ENCODE data around the gene KCTD17.

The KCTD17 gene

GRCh38 chr22:37051391-37052385 lies at the start of gene KCTD17:
TSS of gene KCTD17 (plus strand) at chr22:37051742. CDS start at chr22:37051761, 19 bp downstream.
- no peak for DNase-seq (ENCODE audit: low read depth)
- no peak for TF ChIP-seq CTCF (IDR thresholded peaks at IDR 0.05; ENCODE audit: low read depth, low read length, missing control alignments)
- peak within 1 kb of the TSS; percentile 72 for H3K4me3 ChIP-seq (ENCODE audit: low read depth, low read length)

GRCh38 chr22:37001826-37002225 lies 49.7 kb upstream of the KCTD17 start:
- H3K4me3 ChIP-seq (ENCODE audit: low read depth, low read length) = no peak overlapping the region
- TF ChIP-seq CTCF (IDR thresholded peaks at IDR 0.05; ENCODE audit: low read depth, low read length, missing control alignments) = no peak
- no peak for DNase-seq (ENCODE audit: low read depth)

GRCh38 chr22:37002633-37003032 lies 48.9 kb upstream of the KCTD17 start:
- DNase-seq (ENCODE audit: low read depth) = no peak
- TF ChIP-seq CTCF (IDR thresholded peaks at IDR 0.05; ENCODE audit: low read depth, low read length, missing control alignments) = no peak
- no peak overlapping the region for H3K4me3 ChIP-seq (ENCODE audit: low read depth, low read length)

GRCh38 chr22:37007651-37008050 lies 43.9 kb upstream of the KCTD17 start:
- no peak for DNase-seq (ENCODE audit: low read depth)
- TF ChIP-seq CTCF (IDR thresholded peaks at IDR 0.05; ENCODE audit: low read depth, low read length, missing control alignments) = no peak
- no peak overlapping the region for H3K4me3 ChIP-seq (ENCODE audit: low read depth, low read length)

GRCh38 chr22:37008365-37008764 lies 43.2 kb upstream of the KCTD17 start:
- H3K4me3 ChIP-seq (ENCODE audit: low read depth, low read length) = no peak overlapping the region
- no peak for DNase-seq (ENCODE audit: low read depth)
- TF ChIP-seq CTCF (IDR thresholded peaks at IDR 0.05; ENCODE audit: low read depth, low read length, missing control alignments) = no peak

GRCh38 chr22:37009490-37009889 lies 42.1 kb upstream of the KCTD17 start:
- no peak for TF ChIP-seq CTCF (IDR thresholded peaks at IDR 0.05; ENCODE audit: low read depth, low read length, missing control alignments)
- no peak overlapping the region for H3K4me3 ChIP-seq (ENCODE audit: low read depth, low read length)
- no peak for DNase-seq (ENCODE audit: low read depth)
